T-helper 2 cell (primary cell): Measurements from ENCODE around the gene SMIM36.
"Not testable (repeated sequence)": the region's sequence is repeated elsewhere in the genome, so short reads cannot be mapped to it uniquely, and the experiment has no call there.

Experiments used
- DNase-seq, 5 experiments: peaks; one replicate each; pipeline versions ENCODE4 v3.0.0 to v3.0.0-alpha.2; 2012 to 2022

SMIM36 gene

GRCh38 chr17:55501626-55502025 is 9.6 kb downstream of the SMIM36 start:
- not testable (repeated sequence) for DNase-seq

- peak in 1 of 5 experiments; percentile 29 for DNase-seq
Measured at GRCh38 chr17:55500103-55500502, 11.1 kb downstream of the SMIM36 start.

- no peak for DNase-seq
Measured at GRCh38 chr17:55496094-55496881, 15.0 kb downstream of the SMIM36 start.

GRCh38 chr17:55495239-55495638 is 16.0 kb downstream of the SMIM36 start:
- DNase-seq = no peak

- DNase-seq = no peak
Measured at GRCh38 chr17:55492781-55493341, 18.4 kb downstream of the SMIM36 start.

- DNase-seq = no peak
Measured at GRCh38 chr17:55490376-55490775, 20.9 kb downstream of the SMIM36 start.

- DNase-seq = no peak
Measured at GRCh38 chr17:55487695-55488432, 23.4 kb downstream of the SMIM36 start.

GRCh38 chr17:55484575-55484974 is 26.7 kb downstream of the SMIM36 start:
- no peak for DNase-seq

GRCh38 chr17:55482591-55483389 is 28.5 kb downstream of the SMIM36 start:
- no peak for DNase-seq

GRCh38 chr17:55480631-55481315 is 30.5 kb downstream of the SMIM36 start:
- DNase-seq = no peak

GRCh38 chr17:55479903-55480302 is 31.3 kb downstream of the SMIM36 start:
- no peak for DNase-seq

- no peak for DNase-seq
Measured at GRCh38 chr17:55478971-55479370, 32.3 kb downstream of the SMIM36 start.

- no peak for DNase-seq
Measured at GRCh38 chr17:55466671-55467070, 44.6 kb downstream of the SMIM36 start.

- DNase-seq = not testable (repeated sequence)
Measured at GRCh38 chr17:55465771-55466170, 45.5 kb downstream of the SMIM36 start.

GRCh38 chr17:55463600-55463999 is 47.7 kb downstream of the SMIM36 start:
- DNase-seq = peak in 1 of 5 experiments; percentile 30

GRCh38 chr17:55462711-55463110 is 48.5 kb downstream of the SMIM36 start:
- no peak for DNase-seq

GRCh38 chr17:55462234-55462633 is 49.0 kb downstream of the SMIM36 start:
- no peak for DNase-seq

GRCh38 chr17:55458978-55459377 is 52.3 kb downstream of the SMIM36 start:
- DNase-seq = peak in 1 of 5 experiments; percentile 38

GRCh38 chr17:55458287-55458900 is 52.9 kb downstream of the SMIM36 start:
- DNase-seq = no peak

GRCh38 chr17:55456307-55457240 is 54.7 kb downstream of the SMIM36 start:
- DNase-seq = no peak
